ENCODE data around the gene SYDE1. TPM values are rescaled to one million over a fixed set of nuclear protein-coding genes. Genes with fewer than 3 reads are reported as not detected.

SYDE1 gene
- total RNA-seq, 1 donor from 2014 or later = 13.1 TPM

GRCh38 chr19:15142313-15142712 lies 35.1 kb downstream of the SYDE1 start:
- DNase-seq = no peak

GRCh38 chr19:15144046-15144646 lies 36.9 kb downstream of the SYDE1 start:
- Histone ChIP-seq H3K27me3 (ENCODE audit: low read depth) (peaks cover 19% of the 10 kb centered on the region), H3K27ac (replicated peaks) (no peak overlapping the region), H3K4me1 (no peaks in the 10 kb centered on the region), H3K9me3 (replicated peaks) (peaks cover 13% of the 10 kb centered on the region), H3K36me3 (no peaks in the 10 kb centered on the region), H3K4me3 (no peak overlapping the region)
- no peak for TF ChIP-seq CTCF (IDR thresholded peaks at IDR 0.05; ENCODE audit: borderline replicate concordance)
- DNase-seq = no peak
- intact Hi-C loops (cut with micrococcal nuclease) = no loop called here

More at GRCh38 chr19:15142313-15142712, 35.1 kb downstream of the SYDE1 start:
- no peak overlapping the region for H3K27ac ChIP-seq (replicated peaks)
- H3K9me3 ChIP-seq (replicated peaks) = peaks cover 18% of the 10 kb centered on the region
- H3K4me3 ChIP-seq = no peak overlapping the region
- TF ChIP-seq CTCF (IDR thresholded peaks at IDR 0.05; ENCODE audit: borderline replicate concordance) = no peak
- peaks cover 19% of the 10 kb centered on the region for H3K27me3 ChIP-seq (ENCODE audit: low read depth)
- H3K4me1 ChIP-seq = no peaks in the 10 kb centered on the region
- intact Hi-C loops (cut with micrococcal nuclease) = no loop called here
- H3K36me3 ChIP-seq = no peaks in the 10 kb centered on the region

GRCh38 chr19:15147090-15147489 lies 39.9 kb downstream of the SYDE1 start:
- TF ChIP-seq CTCF (IDR thresholded peaks at IDR 0.05; ENCODE audit: borderline replicate concordance) = no peak
- H3K27me3 ChIP-seq (ENCODE audit: low read depth) = no peaks in the 10 kb centered on the region
- intact Hi-C loops (cut with micrococcal nuclease) = loop anchor here (5.0 kb wide), 1 partner anchor 45 kb away; no protein-coding TSS in a partner anchor
- no peaks in the 10 kb centered on the region for H3K36me3 ChIP-seq
- H3K27ac ChIP-seq (replicated peaks) = no peak overlapping the region
- no peak for DNase-seq
- H3K4me3 ChIP-seq = no peak overlapping the region
- peaks cover 7% of the 10 kb centered on the region for H3K9me3 ChIP-seq (replicated peaks)
- no peaks in the 10 kb centered on the region for H3K4me1 ChIP-seq

- Histone ChIP-seq H3K27ac (replicated peaks) (no peak overlapping the region), H3K4me3 (no peak overlapping the region), H3K9me3 (replicated peaks) (peaks cover 6% of the 10 kb centered on the region), H3K27me3 (ENCODE audit: low read depth) (no peaks in the 10 kb centered on the region), H3K36me3 (no peaks in the 10 kb centered on the region), H3K4me1 (no peaks in the 10 kb centered on the region)
- TF ChIP-seq CTCF (IDR thresholded peaks at IDR 0.05; ENCODE audit: borderline replicate concordance) = no peak
- intact Hi-C loops (cut with micrococcal nuclease) = loop anchor here (5.0 kb wide), 1 partner anchor 47 kb away; no protein-coding TSS in a partner anchor
- DNase-seq = no peak
These were observed 42.5 kb downstream of the SYDE1 start for GRCh38 chr19:15149737-15150136.

- no peak overlapping the region for H3K27ac ChIP-seq (replicated peaks)
- H3K27me3 ChIP-seq (ENCODE audit: low read depth) = peaks cover 9% of the 10 kb centered on the region
- H3K4me3 ChIP-seq = no peak overlapping the region
- H3K9me3 ChIP-seq (replicated peaks) = peaks cover 13% of the 10 kb centered on the region
- no peaks in the 10 kb centered on the region for H3K36me3 ChIP-seq
- no peak for DNase-seq
- intact Hi-C loops (cut with micrococcal nuclease) = no loop called here
- peak; percentile 56 for TF ChIP-seq CTCF (IDR thresholded peaks at IDR 0.05; ENCODE audit: borderline replicate concordance)
- no peaks in the 10 kb centered on the region for H3K4me1 ChIP-seq
These were observed 46.9 kb downstream of the SYDE1 start for GRCh38 chr19:15154002-15154612.

Data from left ventricle myocardium inferior (tissue), 1 donor.